H9 (cell line): ENCODE results near the gene DUSP15. TPM values are rescaled to one million over a fixed set of nuclear protein-coding genes. Genes with fewer than 3 reads are reported as not detected.
"Not testable (repeated sequence)": the region's sequence is repeated elsewhere in the genome, so short reads cannot be mapped to it uniquely, and the experiment has no call there.

Experiments
- DNase-seq: peaks from one replicate; pipeline ENCODE4 v3.0.0-alpha.2; 2017
- H2AFZ ChIP-seq: one replicate; pipeline ENCODE4 v1.6.1; 2013; ENCODE audit warnings: mild to moderate bottlenecking, low read length, control low read depth, moderate library complexity
- H2AK5ac ChIP-seq: 2 replicates; pipeline ENCODE4 v1.6.1; 2013; ENCODE audit warnings: low read length, control low read depth, mixed read lengths; ENCODE audit not compliant: insufficient read length
- H2BK120ac ChIP-seq: one replicate; pipeline ENCODE4 v1.6.1; 2013; ENCODE audit warnings: low read depth, mild to moderate bottlenecking, low read length, control low read depth, inconsistent platforms; ENCODE audit not compliant: poor library complexity, severe bottlenecking
- H2BK12ac ChIP-seq: 2 replicates; pipeline ENCODE4 v1.6.1; 2013; ENCODE audit warnings: low read length, control low read depth, mixed read lengths, low read depth; ENCODE audit not compliant: insufficient read length
- H2BK15ac ChIP-seq: 2 replicates; pipeline ENCODE4 v1.6.1; 2013; ENCODE audit warnings: low read depth, low read length, control low read depth
- H2BK20ac ChIP-seq: one replicate; pipeline ENCODE4 v1.6.1; 2013; ENCODE audit warnings: low read depth, mild to moderate bottlenecking, low read length, control low read depth, inconsistent platforms; ENCODE audit not compliant: poor library complexity, severe bottlenecking
- H2BK5ac ChIP-seq: 2 replicates; pipeline ENCODE4 v1.6.1; 2013; ENCODE audit warnings: low read length, control low read depth, mixed read lengths; ENCODE audit not compliant: insufficient read length
- H3K14ac ChIP-seq: 2 replicates; pipeline ENCODE4 v1.6.1; 2013; ENCODE audit warnings: low read length, control low read depth; ENCODE audit not compliant: insufficient read depth
- H3K18ac ChIP-seq: 2 replicates; pipeline ENCODE4 v1.6.1; 2013; ENCODE audit warnings: low read depth, mild to moderate bottlenecking, mixed read lengths, low read length, control low read depth; ENCODE audit not compliant: insufficient read length
- H3K23ac ChIP-seq: 2 replicates; pipeline ENCODE4 v1.6.1; 2013; ENCODE audit warnings: low read length, control low read depth, mixed read lengths, low read depth; ENCODE audit not compliant: insufficient read length
- H3K23me2 ChIP-seq: 2 replicates; pipeline ENCODE4 v1.6.1; 2013; ENCODE audit warnings: low read depth, mild to moderate bottlenecking, mixed read lengths, low read length, control low read depth; ENCODE audit not compliant: insufficient read length, poor library complexity, severe bottlenecking
- H3K27ac ChIP-seq: 2 replicates; pipeline ENCODE4 v1.5.1; 2013; ENCODE audit warnings: low read length, control low read depth, mixed read lengths, low read depth; ENCODE audit not compliant: insufficient read length
- H3K27me3 ChIP-seq: 2 replicates; pipeline ENCODE4 v1.6.1; 2013; ENCODE audit warnings: low read length, control low read depth, inconsistent platforms; ENCODE audit not compliant: insufficient read depth
- H3K4ac ChIP-seq: 2 replicates; pipeline ENCODE4 v1.6.1; 2013; ENCODE audit warnings: low read depth, mild to moderate bottlenecking, control low read depth, inconsistent platforms, low read length, moderate library complexity
- H3K4me1 ChIP-seq: 2 replicates; pipeline ENCODE4 v1.6.1; 2013; ENCODE audit warnings: low read length, control low read depth, inconsistent platforms; ENCODE audit not compliant: insufficient read depth
- H3K4me2 ChIP-seq: 2 replicates; pipeline ENCODE4 v1.6.1; 2013; ENCODE audit warnings: low read length, control low read depth, mixed read lengths; ENCODE audit not compliant: insufficient read length, insufficient read depth
- H3K56ac ChIP-seq: 2 replicates; pipeline ENCODE4 v1.6.1; 2013; ENCODE audit warnings: low read depth, mild to moderate bottlenecking, mixed read lengths, low read length, control low read depth; ENCODE audit not compliant: insufficient read length
- H3K79me1 ChIP-seq: 2 replicates; pipeline ENCODE4 v1.6.1; 2013; ENCODE audit warnings: low read depth, mild to moderate bottlenecking, moderate library complexity, low read length, control low read depth, inconsistent platforms; ENCODE audit not compliant: insufficient read depth, poor library complexity, severe bottlenecking
- H3K79me2 ChIP-seq: 2 replicates; pipeline ENCODE4 v1.6.1; 2013; ENCODE audit warnings: low read length, control low read depth, inconsistent platforms; ENCODE audit not compliant: insufficient read depth
- H3K9ac ChIP-seq: 2 replicates; pipeline ENCODE4 v1.6.1; 2013; ENCODE audit warnings: low read length, control low read depth, mixed read lengths; ENCODE audit not compliant: insufficient read length; ENCODE audit errors: extremely low read depth
- H3K9me3 ChIP-seq: one replicate; pipeline ENCODE4 v1.6.1; 2013; ENCODE audit warnings: low read depth, low read length, inconsistent platforms; ENCODE audit not compliant: control insufficient read depth
- H3T11ph ChIP-seq: one replicate; pipeline ENCODE4 v1.6.1; 2013; ENCODE audit warnings: mild to moderate bottlenecking, low read length, control low read depth, inconsistent platforms
- H4K20me1 ChIP-seq: one replicate; pipeline ENCODE4 v1.6.1; 2013; ENCODE audit not compliant: control insufficient read depth, insufficient read length, insufficient read depth
- H4K5ac ChIP-seq: 2 replicates; pipeline ENCODE4 v1.6.1; 2013; ENCODE audit warnings: low read depth, mild to moderate bottlenecking, mixed read lengths, low read length, control low read depth; ENCODE audit not compliant: insufficient read length
- H4K8ac ChIP-seq: replicated peaks from 2 replicates; pipeline ENCODE4 v1.6.1; 2013; ENCODE audit warnings: low read length, control low read depth, mixed read lengths, low read depth; ENCODE audit not compliant: insufficient read length
- H4K91ac ChIP-seq: 2 replicates; pipeline ENCODE4 v1.6.1; 2013; ENCODE audit warnings: low read depth, mild to moderate bottlenecking, moderate library complexity, mixed read lengths, low read length, control low read depth; ENCODE audit not compliant: insufficient read length
- H3K27ac Mint-ChIP-seq, 3 experiments: 2 replicates in 2 of 3; 3 replicates in 1 of 3; pipeline ENCODE4 v1.8.0; 2020 to 2021; ENCODE audit warnings: mixed read lengths in 3 of 3, mild to moderate bottlenecking in 1 of 3, moderate library complexity in 1 of 3
- H3K27me3 Mint-ChIP-seq: 2 replicates; pipeline ENCODE4 v1.8.0; 2021; ENCODE audit warnings: low read depth, mild to moderate bottlenecking, moderate library complexity, mixed read lengths
- H3K36me3 Mint-ChIP-seq, 3 experiments: 2 replicates in 2 of 3; 3 replicates in 1 of 3; pipeline ENCODE4 v1.8.0; 2020 to 2021; ENCODE audit warnings: low read depth in 3 of 3, mixed read lengths in 3 of 3; ENCODE audit not compliant: insufficient read depth in 1 of 3
- H3K4me1 Mint-ChIP-seq, 2 experiments: 2 replicates each; pipeline ENCODE4 v1.8.0; 2020; ENCODE audit warnings: mixed read lengths in 2 of 2
- H3K4me3 Mint-ChIP-seq, 2 experiments: 2 replicates in 1 of 2; 3 replicates in 1 of 2; pipeline ENCODE4 v1.8.0; 2020 to 2021; ENCODE audit warnings: mild to moderate bottlenecking in 2 of 2, mixed read lengths in 2 of 2, moderate library complexity in 1 of 2
- H3K9me3 Mint-ChIP-seq, 2 experiments: 2 replicates in 1 of 2; 3 replicates in 1 of 2; pipeline ENCODE4 v1.8.0; 2020; ENCODE audit warnings: mild to moderate bottlenecking in 2 of 2, mixed read lengths in 2 of 2, moderate library complexity in 1 of 2
- WGBS: extraction: QIAGEN DNeasy Blood & Tissue Kit; methylation state at CpG from one replicate; pipeline ENCODE4 v1.1.7; 2013; ENCODE audit warnings: missing lambda C conversion rate, low lambda C conversion rate, mixed read lengths; ENCODE audit not compliant: insufficient read length; ENCODE audit errors: extremely low coverage; 5-methylcytosine and 5-hydroxymethylcytosine counted together
- total RNA-seq: library from RNA; stranded (reverse); gene quantifications from 2 replicates; pipeline ENCODE4 v1.2.1, GENCODE V29; 2021
- TF ChIP-seq, protein P1 (sequence below): fragments of 200-600 bp; sonication (generic); conservative IDR thresholded peaks from 3 replicates; pipeline ENCODE4 v1.8.0; 2021; ENCODE audit warnings: antibody characterized with exemption, mild to moderate bottlenecking

Gene DUSP15
- total RNA-seq, 1 experiment from 2014 or later = 5.6 TPM

DNA sequence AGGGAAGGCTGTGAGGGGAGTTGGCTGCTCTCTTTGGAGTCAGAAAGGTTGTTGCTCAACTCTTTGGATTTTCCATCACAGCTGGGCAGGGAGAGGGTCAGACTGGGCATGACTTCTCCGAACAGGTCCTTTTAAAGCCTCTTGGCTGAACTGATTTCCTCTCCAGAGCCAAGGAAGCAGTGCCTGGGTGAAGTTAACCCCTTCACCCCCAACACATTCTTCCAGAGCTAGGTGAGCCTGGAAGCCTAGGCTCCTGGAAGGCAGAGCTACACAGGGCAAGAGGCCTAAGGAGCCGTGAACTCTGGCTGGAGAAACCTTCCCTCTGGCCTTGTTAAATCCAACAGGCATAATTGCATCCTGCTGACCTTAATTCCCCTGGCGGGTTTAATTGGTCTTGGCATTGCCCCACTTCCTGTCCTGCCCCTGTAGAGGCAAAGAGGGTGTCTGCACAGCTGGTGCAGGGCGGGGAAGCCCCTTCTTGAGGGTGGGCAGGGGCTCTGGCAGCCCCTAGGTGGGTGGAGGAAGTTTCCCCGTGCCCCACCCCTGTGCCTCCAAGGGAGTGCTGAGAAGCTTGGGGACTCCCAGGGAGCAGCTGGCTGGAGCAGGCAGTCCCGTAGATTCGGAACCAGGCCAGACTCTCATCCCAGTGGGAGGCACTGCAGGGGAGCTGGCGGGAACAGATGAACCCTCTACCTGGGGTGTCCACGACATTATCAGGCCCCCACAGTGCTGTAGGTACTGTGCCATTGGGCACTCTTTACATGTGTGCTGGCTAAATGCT lies 54.7 kb downstream of the DUSP15 start:
- Histone ChIP-seq H3K14ac (0 out of 2 replicates have a peak overlapping the region, but pooled peaks have one; percentile 3), H3K23ac (no peak overlapping the region), H3T11ph (no peak overlapping the region), H2BK15ac (no peak overlapping the region), H4K5ac (no peak overlapping the region), H3K23me2 (no peaks in the 10 kb centered on the region), H2BK20ac (no peak overlapping the region), H3K79me2 (no peaks in the 10 kb centered on the region), H3K27me3 (no peaks in the 10 kb centered on the region), H3K9ac (no peak overlapping the region), H2BK120ac (no peak overlapping the region), H2AFZ (no peak overlapping the region), H3K4me2 (no peak overlapping the region), H4K8ac (no peak overlapping the region), H4K20me1 (no peaks in the 10 kb centered on the region), H3K18ac (no peak overlapping the region), H3K27ac (no peak overlapping the region), H3K56ac (no peak overlapping the region), H2BK12ac (no peak overlapping the region), H3K4ac (no peak overlapping the region), H3K4me1 (no peaks in the 10 kb centered on the region), H3K9me3 (no peaks in the 10 kb centered on the region), H3K79me1 (no peaks in the 10 kb centered on the region), H2BK5ac (no peak overlapping the region), H2AK5ac (no peak overlapping the region), H4K91ac (no peak overlapping the region)
- no CpG with 5 or more reads among the region's 9 CpGs for WGBS
- no peak for DNase-seq
- Mint-ChIP-seq H3K27me3 (peaks cover under 1% of the 10 kb centered on the region; the same call in 1 of the 2 replicates), H3K4me1 (peaks cover 9 to 27% of the 10 kb centered on the region in 2 experiments), H3K36me3 (no peaks in the 10 kb centered on the region), H3K4me3 (peak overlapping the region in 1 of 2 experiments; percentile 4; a peak in 1 of 5 replicates), H3K27ac (peak overlapping the region in 2 of 3 experiments; percentile 90 to 93; a peak in 4 of 7 replicates), H3K9me3 (no peaks in the 10 kb centered on the region)
- TF ChIP-seq, protein P1, sequence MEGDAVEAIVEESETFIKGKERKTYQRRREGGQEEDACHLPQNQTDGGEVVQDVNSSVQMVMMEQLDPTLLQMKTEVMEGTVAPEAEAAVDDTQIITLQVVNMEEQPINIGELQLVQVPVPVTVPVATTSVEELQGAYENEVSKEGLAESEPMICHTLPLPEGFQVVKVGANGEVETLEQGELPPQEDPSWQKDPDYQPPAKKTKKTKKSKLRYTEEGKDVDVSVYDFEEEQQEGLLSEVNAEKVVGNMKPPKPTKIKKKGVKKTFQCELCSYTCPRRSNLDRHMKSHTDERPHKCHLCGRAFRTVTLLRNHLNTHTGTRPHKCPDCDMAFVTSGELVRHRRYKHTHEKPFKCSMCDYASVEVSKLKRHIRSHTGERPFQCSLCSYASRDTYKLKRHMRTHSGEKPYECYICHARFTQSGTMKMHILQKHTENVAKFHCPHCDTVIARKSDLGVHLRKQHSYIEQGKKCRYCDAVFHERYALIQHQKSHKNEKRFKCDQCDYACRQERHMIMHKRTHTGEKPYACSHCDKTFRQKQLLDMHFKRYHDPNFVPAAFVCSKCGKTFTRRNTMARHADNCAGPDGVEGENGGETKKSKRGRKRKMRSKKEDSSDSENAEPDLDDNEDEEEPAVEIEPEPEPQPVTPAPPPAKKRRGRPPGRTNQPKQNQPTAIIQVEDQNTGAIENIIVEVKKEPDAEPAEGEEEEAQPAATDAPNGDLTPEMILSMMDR = no peak

DNA sequence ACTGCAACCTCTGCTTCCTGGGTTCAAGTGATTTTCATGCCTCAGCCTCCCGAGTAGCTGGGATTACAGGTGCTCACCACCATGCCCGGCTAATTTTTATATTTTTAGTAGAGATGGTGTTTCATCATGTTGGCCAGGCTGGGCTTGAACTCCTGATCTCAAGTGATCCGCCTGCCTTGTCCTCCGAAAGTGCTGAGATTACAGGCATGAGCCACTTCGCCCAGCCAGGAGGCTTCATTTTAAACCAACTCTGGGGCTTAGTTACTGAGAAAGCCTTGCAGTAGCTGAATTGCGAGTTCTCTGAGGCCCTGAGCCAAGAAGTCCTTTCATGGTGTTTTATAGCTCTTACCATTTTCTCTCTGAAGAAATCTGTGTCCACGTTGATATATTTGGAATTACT lies 56.2 kb downstream of the DUSP15 start:
- H3K9ac ChIP-seq, H3K79me2 ChIP-seq, H3K23ac ChIP-seq, H3K9me3 ChIP-seq, H3K36me3 Mint-ChIP-seq, H3K23me2 ChIP-seq, H4K5ac ChIP-seq, H2AFZ ChIP-seq, H3K4me1 ChIP-seq, H3K27ac Mint-ChIP-seq, H3K4me3 Mint-ChIP-seq, H3K27me3 ChIP-seq, H3K4me2 ChIP-seq, H3K14ac ChIP-seq, H2BK5ac ChIP-seq, H4K91ac ChIP-seq, H3K9me3 Mint-ChIP-seq, H3K79me1 ChIP-seq, H4K20me1 ChIP-seq, H2BK12ac ChIP-seq, DNase-seq, H3K18ac ChIP-seq, H3K4ac ChIP-seq, H3K27ac ChIP-seq, H3K27me3 Mint-ChIP-seq, H2AK5ac ChIP-seq, H2BK20ac ChIP-seq, H3T11ph ChIP-seq, H4K8ac ChIP-seq, H3K56ac ChIP-seq, H2BK120ac ChIP-seq, H2BK15ac ChIP-seq: not testable (repeated sequence)
- peaks cover 9 to 22% of the 10 kb centered on the region in 2 experiments for H3K4me1 Mint-ChIP-seq
- WGBS = no CpG with 5 or more reads among the region's 7 CpGs
